Loucy (cell line): ENCODE measurements around the gene MAP7.

Experiments
- EZH2phosphoT487 ChIP-seq: fragments of 200-600 bp; IDR thresholded peaks from 2 replicates; pipeline ENCODE4 v1.6.1; 2018; ENCODE audit warnings: antibody characterized with exemption, mild to moderate bottlenecking, moderate library complexity, borderline replicate concordance
- TF ChIP-seq, protein P1 (sequence below): fragments of 200-600 bp; sonication (generic); conservative IDR thresholded peaks from 2 replicates; pipeline ENCODE4 v1.5.1; 2014; ENCODE audit warnings: mild to moderate bottlenecking, antibody characterized with exemption, low read length

DNA sequence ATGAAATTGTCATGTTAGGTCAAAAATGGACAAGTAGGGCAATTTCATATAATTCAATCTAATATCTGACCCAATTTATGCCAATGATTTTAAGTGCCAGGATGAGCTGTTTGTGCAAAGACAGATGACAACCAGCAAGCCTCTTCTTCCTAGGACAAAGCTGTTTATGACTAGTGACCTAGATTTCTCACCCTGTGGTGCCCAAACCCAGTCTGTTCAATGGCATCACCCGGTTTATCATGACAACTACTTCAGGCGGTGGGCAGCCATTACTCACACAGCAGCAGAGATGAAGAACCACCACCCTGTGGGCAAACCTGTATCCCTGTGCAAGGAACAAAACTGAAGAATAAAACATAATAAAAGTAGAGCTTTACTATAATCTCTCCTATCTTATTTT, 59.0 kb downstream of the MAP7 start:
- TF ChIP-seq, protein P1, sequence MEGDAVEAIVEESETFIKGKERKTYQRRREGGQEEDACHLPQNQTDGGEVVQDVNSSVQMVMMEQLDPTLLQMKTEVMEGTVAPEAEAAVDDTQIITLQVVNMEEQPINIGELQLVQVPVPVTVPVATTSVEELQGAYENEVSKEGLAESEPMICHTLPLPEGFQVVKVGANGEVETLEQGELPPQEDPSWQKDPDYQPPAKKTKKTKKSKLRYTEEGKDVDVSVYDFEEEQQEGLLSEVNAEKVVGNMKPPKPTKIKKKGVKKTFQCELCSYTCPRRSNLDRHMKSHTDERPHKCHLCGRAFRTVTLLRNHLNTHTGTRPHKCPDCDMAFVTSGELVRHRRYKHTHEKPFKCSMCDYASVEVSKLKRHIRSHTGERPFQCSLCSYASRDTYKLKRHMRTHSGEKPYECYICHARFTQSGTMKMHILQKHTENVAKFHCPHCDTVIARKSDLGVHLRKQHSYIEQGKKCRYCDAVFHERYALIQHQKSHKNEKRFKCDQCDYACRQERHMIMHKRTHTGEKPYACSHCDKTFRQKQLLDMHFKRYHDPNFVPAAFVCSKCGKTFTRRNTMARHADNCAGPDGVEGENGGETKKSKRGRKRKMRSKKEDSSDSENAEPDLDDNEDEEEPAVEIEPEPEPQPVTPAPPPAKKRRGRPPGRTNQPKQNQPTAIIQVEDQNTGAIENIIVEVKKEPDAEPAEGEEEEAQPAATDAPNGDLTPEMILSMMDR = no peak
- TF ChIP-seq EZH2phosphoT487 = no peak
